OCI-LY7 (cell line): ENCODE data around the gene TBC1D17.

Source experiments
- CTCF ChIP-seq: fragments of 200-600 bp; sonication (generic); conservative IDR thresholded peaks from 2 replicates; pipeline ENCODE4 v1.5.1; 2014; ENCODE audit warnings: mild to moderate bottlenecking, antibody characterized with exemption, low read length, moderate library complexity, mixed read lengths
- EZH2phosphoT487 ChIP-seq: fragments of 200-600 bp; sonication (generic); IDR thresholded peaks from 2 replicates; pipeline ENCODE4 v1.6.1; 2018; ENCODE audit warnings: low read depth, borderline replicate concordance, mild to moderate bottlenecking, mixed run types, antibody characterized with exemption, low read length, moderate library complexity, mixed read lengths

- TF ChIP-seq CTCF (no peak), EZH2phosphoT487 (no peak)
Measured at GRCh38 chr19:49879243-49879963, 1.9 kb downstream of the TBC1D17 start.
